Keratinocyte (primary cell): Measurements from ENCODE around the gene METTL24.

ENCODE experiments used
- EZH2 ChIP-seq: IDR thresholded peaks from one replicate; pipeline ENCODE4 v1.6.1; 2012; ENCODE audit warnings: inconsistent platforms, mild to moderate bottlenecking, low read length, moderate library complexity
- TF ChIP-seq, protein P1 (sequence below), 3 experiments: IDR thresholded peaks in 1 of 3; conservative IDR thresholded peaks in 1 of 3; optimal IDR thresholded peaks in 1 of 3; 2 replicates in 2 of 3; 3 replicates in 1 of 3; pipeline versions ENCODE3 to v1.5.1; 2011; ENCODE audit warnings: low read length in 3 of 3, mild to moderate bottlenecking in 3 of 3, moderate library complexity in 2 of 3, control low read depth in 1 of 3, inconsistent platforms in 1 of 3; ENCODE audit not compliant: insufficient read depth in 2 of 3; ENCODE audit errors: extremely low read depth in 1 of 3

DNA sequence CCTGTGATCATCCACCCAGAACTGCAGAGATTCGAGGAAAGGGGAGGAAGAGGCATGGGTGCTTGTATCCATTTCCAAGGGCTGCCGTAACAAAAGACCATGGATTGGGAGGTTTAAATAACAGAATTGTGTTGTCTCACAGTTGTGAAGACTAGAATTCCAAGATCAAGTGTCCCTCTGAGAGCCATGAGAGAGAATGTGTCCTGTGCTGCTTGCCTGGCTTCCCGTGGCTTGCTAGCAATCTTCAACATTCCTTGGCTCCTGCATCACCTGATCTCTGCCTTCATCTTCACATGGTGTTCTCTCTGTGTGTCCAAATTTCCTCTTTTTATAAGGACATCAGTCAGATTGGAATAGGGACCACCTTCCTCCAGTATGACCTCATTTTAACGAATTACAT lies 108.1 kb downstream of the METTL24 start:
- TF ChIP-seq EZH2: no peak
- TF ChIP-seq, protein P1, sequence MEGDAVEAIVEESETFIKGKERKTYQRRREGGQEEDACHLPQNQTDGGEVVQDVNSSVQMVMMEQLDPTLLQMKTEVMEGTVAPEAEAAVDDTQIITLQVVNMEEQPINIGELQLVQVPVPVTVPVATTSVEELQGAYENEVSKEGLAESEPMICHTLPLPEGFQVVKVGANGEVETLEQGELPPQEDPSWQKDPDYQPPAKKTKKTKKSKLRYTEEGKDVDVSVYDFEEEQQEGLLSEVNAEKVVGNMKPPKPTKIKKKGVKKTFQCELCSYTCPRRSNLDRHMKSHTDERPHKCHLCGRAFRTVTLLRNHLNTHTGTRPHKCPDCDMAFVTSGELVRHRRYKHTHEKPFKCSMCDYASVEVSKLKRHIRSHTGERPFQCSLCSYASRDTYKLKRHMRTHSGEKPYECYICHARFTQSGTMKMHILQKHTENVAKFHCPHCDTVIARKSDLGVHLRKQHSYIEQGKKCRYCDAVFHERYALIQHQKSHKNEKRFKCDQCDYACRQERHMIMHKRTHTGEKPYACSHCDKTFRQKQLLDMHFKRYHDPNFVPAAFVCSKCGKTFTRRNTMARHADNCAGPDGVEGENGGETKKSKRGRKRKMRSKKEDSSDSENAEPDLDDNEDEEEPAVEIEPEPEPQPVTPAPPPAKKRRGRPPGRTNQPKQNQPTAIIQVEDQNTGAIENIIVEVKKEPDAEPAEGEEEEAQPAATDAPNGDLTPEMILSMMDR (optimal IDR thresholded peaks at IDR 0.05 in 1 of 3, IDR thresholded peaks at IDR 0.05 in 1 of 3, conservative IDR thresholded peaks at IDR 0.05 in 1 of 3; ENCODE audit: extremely low read depth in 1 of 3, insufficient read depth in 2 of 3, low read length in 3 of 3): no peak
